Colonic mucosa (tissue), 4 donors: ENCODE data around the gene RAB14. TPM values are rescaled to one million over a fixed set of nuclear protein-coding genes. Genes with fewer than 3 reads are reported as not detected.

Experiments used
- DNase-seq: peaks from one replicate; pipeline ENCODE4 v3.0.0-alpha.2; 2020
- H3K27ac ChIP-seq: fragments of 200-600 bp; one replicate; pipeline ENCODE4 v1.8.0; 2021
- H3K27me3 ChIP-seq: fragments of 200-600 bp; one replicate; pipeline ENCODE4 v1.8.0; 2021
- H3K36me3 ChIP-seq: fragments of 200-600 bp; one replicate; pipeline ENCODE4 v1.8.0; 2021
- H3K4me1 ChIP-seq: fragments of 200-600 bp; one replicate; pipeline ENCODE4 v1.8.0; 2021; ENCODE audit warnings: mild to moderate bottlenecking
- H3K4me3 ChIP-seq: fragments of 200-600 bp; one replicate; pipeline ENCODE4 v1.8.0; 2021
- H3K9ac ChIP-seq, 2 donors: one replicate each; pipeline ENCODE4 v1.7.0; 2013; ENCODE audit warnings: control low read depth in 2 of 2, low read depth in 2 of 2, low read length in 2 of 2
- H3K9me3 ChIP-seq: fragments of 200-600 bp; one replicate; pipeline ENCODE4 v1.8.0; 2021
- intact Hi-C: fragments of 100-400 bp; cut with DNase I; formaldehyde crosslinking; loops from one replicate; pipeline ENCODE4 v1.14.1; 2022
- total RNA-seq, 2 donors: library from RNA; stranded (reverse); fragmentation: NEBNext Ultra II Directional in 1 of 2; extraction: Animal tissue kit (Norgen Biotek cat#: 25700) in 1 of 2; gene quantifications; one replicate each; pipeline ENCODE4 v1.2.1, GENCODE V29; 2021
- TF ChIP-seq, protein P1 (sequence below): fragments of 200-600 bp; IDR thresholded peaks from one replicate; pipeline ENCODE4 v1.8.0; 2022; ENCODE audit warnings: antibody characterized with exemption, mild to moderate bottlenecking
- donor health status: healthy.
- donor health status: DM: no; HTN: no; CAD: no.
- donor health status: DM: no; HTN: no; CAD: no.

RAB14 gene
- total RNA-seq, 2 donors from 2014 or later = 78.5 to 108 TPM

DNA sequence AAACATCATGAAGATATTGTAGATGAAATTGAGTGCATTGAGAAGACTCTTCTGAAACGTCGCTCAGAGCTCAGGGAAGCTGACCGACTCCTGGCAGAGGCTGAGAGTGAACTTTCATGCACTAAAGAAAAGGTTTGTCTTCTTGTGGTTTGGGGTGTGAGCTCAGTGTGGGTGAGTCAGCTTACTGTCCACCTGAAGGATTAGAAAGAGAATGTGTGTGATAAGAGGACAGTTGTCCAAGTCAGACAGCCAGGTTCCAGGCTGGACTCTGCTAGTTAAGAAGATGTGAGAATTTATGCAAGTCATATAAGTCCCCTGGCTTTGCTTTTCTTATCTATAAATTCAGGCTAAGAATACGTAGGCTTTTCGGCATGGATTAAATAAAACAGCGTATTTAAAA is 46.9 kb downstream of the RAB14 start:
- intact Hi-C loops = no loop called here
- Histone ChIP-seq H3K4me1 (no peaks in the 10 kb centered on the region), H3K9me3 (no peaks in the 10 kb centered on the region), H3K27me3 (no peaks in the 10 kb centered on the region), H3K9ac (no peak overlapping the region), H3K27ac (no peak overlapping the region), H3K4me3 (no peak overlapping the region), H3K36me3 (no peaks in the 10 kb centered on the region)
- no peak for DNase-seq
- TF ChIP-seq, protein P1, sequence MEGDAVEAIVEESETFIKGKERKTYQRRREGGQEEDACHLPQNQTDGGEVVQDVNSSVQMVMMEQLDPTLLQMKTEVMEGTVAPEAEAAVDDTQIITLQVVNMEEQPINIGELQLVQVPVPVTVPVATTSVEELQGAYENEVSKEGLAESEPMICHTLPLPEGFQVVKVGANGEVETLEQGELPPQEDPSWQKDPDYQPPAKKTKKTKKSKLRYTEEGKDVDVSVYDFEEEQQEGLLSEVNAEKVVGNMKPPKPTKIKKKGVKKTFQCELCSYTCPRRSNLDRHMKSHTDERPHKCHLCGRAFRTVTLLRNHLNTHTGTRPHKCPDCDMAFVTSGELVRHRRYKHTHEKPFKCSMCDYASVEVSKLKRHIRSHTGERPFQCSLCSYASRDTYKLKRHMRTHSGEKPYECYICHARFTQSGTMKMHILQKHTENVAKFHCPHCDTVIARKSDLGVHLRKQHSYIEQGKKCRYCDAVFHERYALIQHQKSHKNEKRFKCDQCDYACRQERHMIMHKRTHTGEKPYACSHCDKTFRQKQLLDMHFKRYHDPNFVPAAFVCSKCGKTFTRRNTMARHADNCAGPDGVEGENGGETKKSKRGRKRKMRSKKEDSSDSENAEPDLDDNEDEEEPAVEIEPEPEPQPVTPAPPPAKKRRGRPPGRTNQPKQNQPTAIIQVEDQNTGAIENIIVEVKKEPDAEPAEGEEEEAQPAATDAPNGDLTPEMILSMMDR = no peak

GRCh38 chr9:121153642-121154041 is 48.0 kb downstream of the RAB14 start:
- H3K27me3 ChIP-seq = no peaks in the 10 kb centered on the region
- H3K9me3 ChIP-seq = no peaks in the 10 kb centered on the region
- intact Hi-C loops = no loop called here
- no peak for DNase-seq
- no peak overlapping the region for H3K4me3 ChIP-seq
- TF ChIP-seq, protein P1 = no peak
- H3K36me3 ChIP-seq = no peaks in the 10 kb centered on the region
- H3K9ac ChIP-seq = no peak overlapping the region
- no peak overlapping the region for H3K27ac ChIP-seq
- no peaks in the 10 kb centered on the region for H3K4me1 ChIP-seq

DNA sequence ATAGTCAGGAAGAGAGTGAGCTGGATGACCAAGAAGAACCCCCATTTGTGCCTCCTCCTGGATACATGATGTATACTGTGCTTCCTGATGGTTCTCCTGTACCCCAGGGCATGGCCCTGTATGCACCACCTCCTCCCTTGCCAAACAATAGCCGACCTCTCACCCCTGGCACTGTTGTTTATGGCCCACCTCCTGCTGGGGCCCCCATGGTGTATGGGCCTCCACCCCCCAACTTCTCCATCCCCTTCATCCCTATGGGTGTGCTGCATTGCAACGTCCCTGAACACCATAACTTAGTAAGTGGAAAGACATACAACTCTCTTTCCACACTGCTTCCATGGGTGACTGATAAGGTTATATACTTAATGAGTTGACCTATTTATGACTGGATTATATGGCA is 51.5 kb downstream of the RAB14 start:
- Histone ChIP-seq H3K27ac (no peak overlapping the region), H3K4me1 (no peaks in the 10 kb centered on the region), H3K9me3 (no peaks in the 10 kb centered on the region), H3K36me3 (no peaks in the 10 kb centered on the region), H3K27me3 (no peaks in the 10 kb centered on the region), H3K4me3 (no peak overlapping the region), H3K9ac (no peak overlapping the region)
- TF ChIP-seq, protein P1 = no peak
- intact Hi-C loops = no loop called here
- no peak for DNase-seq

GRCh38 chr9:121144482-121144881 is 57.2 kb downstream of the RAB14 start:
- no peaks in the 10 kb centered on the region for H3K27me3 ChIP-seq
- no peaks in the 10 kb centered on the region for H3K36me3 ChIP-seq
- no peak overlapping the region for H3K9ac ChIP-seq
- no peak overlapping the region for H3K27ac ChIP-seq
- no peaks in the 10 kb centered on the region for H3K9me3 ChIP-seq
- TF ChIP-seq, protein P1 = no peak
- no peak overlapping the region for H3K4me3 ChIP-seq
- intact Hi-C loops = no loop called here
- DNase-seq = no peak
- H3K4me1 ChIP-seq = no peaks in the 10 kb centered on the region

DNA sequence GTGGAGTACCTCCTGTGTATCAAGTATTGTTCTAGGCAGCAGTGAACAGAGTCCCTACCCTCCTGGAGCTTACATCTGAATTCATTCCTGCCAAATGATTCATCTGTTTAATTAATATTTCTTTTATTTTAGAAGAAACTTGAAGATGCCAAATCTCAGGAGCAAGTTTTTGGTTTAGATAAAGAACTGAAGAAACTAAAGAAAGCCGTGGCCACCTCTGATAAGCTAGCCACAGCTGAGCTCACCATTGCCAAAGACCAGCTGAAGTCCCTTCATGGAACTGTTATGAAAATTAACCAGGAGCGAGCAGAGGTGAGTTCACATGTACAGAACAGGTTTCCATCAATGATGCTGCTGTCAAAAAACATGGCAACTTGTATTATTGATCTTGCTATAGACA is 57.9 kb downstream of the RAB14 start:
- no peak overlapping the region for H3K27ac ChIP-seq
- TF ChIP-seq, protein P1 = no peak
- no peak overlapping the region for H3K4me3 ChIP-seq
- H3K9me3 ChIP-seq = no peaks in the 10 kb centered on the region
- H3K9ac ChIP-seq = no peak overlapping the region
- intact Hi-C loops = no loop called here
- DNase-seq = no peak
- H3K4me1 ChIP-seq = no peaks in the 10 kb centered on the region
- H3K36me3 ChIP-seq = no peaks in the 10 kb centered on the region
- H3K27me3 ChIP-seq = no peaks in the 10 kb centered on the region

- no peak overlapping the region for H3K9ac ChIP-seq
- DNase-seq = no peak
- no peak overlapping the region for H3K4me3 ChIP-seq
- no peaks in the 10 kb centered on the region for H3K4me1 ChIP-seq
- TF ChIP-seq, protein P1 = no peak
- no peaks in the 10 kb centered on the region for H3K27me3 ChIP-seq
- H3K27ac ChIP-seq = no peak overlapping the region
- no peaks in the 10 kb centered on the region for H3K36me3 ChIP-seq
- no peaks in the 10 kb centered on the region for H3K9me3 ChIP-seq
- intact Hi-C loops = no loop called here
Measured at GRCh38 chr9:121141706-121142105, 60.0 kb downstream of the RAB14 start.
